ENCODE results near the gene ZNF93. TPM values are rescaled to one million over a fixed set of nuclear protein-coding genes. Genes with fewer than 3 reads are reported as not detected.
"Not testable (repeated sequence)": the region's sequence is repeated elsewhere in the genome, so short reads cannot be mapped to it uniquely, and the experiment has no call there.

ZNF93 gene
- total and polyA plus RNA-seq, 2 donors = 4.6 to 11.0 TPM

DNA sequence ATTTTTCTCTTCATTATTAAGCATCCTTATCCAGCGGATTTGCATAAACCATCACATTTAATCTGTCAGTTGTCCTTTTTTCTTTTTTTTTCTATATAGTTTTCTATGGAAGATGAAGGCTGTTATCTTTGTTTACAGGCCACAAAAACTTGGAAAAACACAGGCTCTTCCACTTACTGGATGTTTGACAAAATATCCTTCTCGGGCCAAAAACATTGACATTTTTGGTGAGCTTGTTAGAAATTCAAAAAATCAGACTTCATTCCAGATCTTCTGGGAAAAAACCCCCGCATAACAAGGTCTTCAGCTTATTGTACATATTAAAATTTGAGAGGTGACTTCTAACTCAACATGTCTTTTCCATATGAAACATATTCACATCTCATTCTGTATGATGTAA lies 13.8 kb downstream of the ZNF93 start:
- WGBS = 97% methylated on average over 3 of the region's 3 CpGs
- no peak for DNase-seq (ENCODE audit: low read depth in 6 of 9, low spot score in 9 of 9)
- H3K4me3 ChIP-seq (ENCODE audit: low read length in 2 of 2) = no peak overlapping the region

DNA sequence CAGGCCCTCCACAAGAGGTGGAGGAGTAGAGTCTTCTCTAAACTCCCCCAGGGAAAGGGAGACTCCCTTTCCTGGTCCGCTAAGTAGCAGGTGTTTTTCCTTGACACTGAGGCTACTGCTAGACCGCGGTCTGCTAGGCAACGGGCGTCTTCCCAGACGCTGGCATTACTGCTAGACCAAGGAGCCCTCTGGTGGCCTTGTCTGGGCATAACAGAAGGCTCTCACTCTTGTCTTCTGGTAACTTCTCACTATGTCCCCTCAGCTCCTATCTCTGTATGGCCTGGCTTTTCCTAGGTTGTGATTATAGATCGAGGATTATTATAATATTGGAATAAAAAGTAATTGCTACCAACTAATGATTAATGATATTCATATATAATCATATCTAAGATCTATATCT lies 29.7 kb downstream of the ZNF93 start:
- not testable (repeated sequence) for H3K27ac ChIP-seq (ENCODE audit: low read depth in 1 of 2, low read length in 1 of 2); H3K4me3 ChIP-seq (ENCODE audit: low read length in 2 of 2); H3K4me1 ChIP-seq (ENCODE audit: control insufficient read depth in 2 of 2, insufficient read depth in 2 of 2, low read length in 2 of 2); DNase-seq (ENCODE audit: low read depth in 6 of 9, low spot score in 9 of 9); H3K27me3 ChIP-seq (ENCODE audit: control insufficient read depth in 2 of 2, insufficient read depth in 1 of 2, low read length in 1 of 2)
- Histone ChIP-seq H3K9me3 (ENCODE audit: control insufficient read depth in 2 of 2, insufficient read depth in 1 of 2, low read length in 1 of 2) (peaks cover 13 to 27% of the 10 kb centered on the region in 2 donors), H3K36me3 (ENCODE audit: control insufficient read depth in 2 of 2, insufficient read depth in 2 of 2, low read length in 1 of 2) (peaks cover 8 to 19% of the 10 kb centered on the region in 2 donors)
- WGBS = 95% methylated on average over 7 of the region's 7 CpGs

More for the DNA sequence above, 13.8 kb downstream of the ZNF93 start:
- no peaks in the 10 kb centered on the region for H3K9me3 ChIP-seq (ENCODE audit: control insufficient read depth in 2 of 2, insufficient read depth in 1 of 2, low read length in 1 of 2)
- H3K27me3 ChIP-seq (ENCODE audit: control insufficient read depth in 2 of 2, insufficient read depth in 1 of 2, low read length in 1 of 2) = no peaks in the 10 kb centered on the region
- no peaks in the 10 kb centered on the region for H3K4me1 ChIP-seq (ENCODE audit: control insufficient read depth in 2 of 2, insufficient read depth in 2 of 2, low read length in 2 of 2)
- no peak overlapping the region for H3K27ac ChIP-seq (ENCODE audit: low read depth in 1 of 2, low read length in 1 of 2)
- peaks cover 3 to 7% of the 10 kb centered on the region in 2 donors for H3K36me3 ChIP-seq (ENCODE audit: control insufficient read depth in 2 of 2, insufficient read depth in 2 of 2, low read length in 1 of 2)

GRCh38 chr19:19933432-19934314 lies 32.9 kb downstream of the ZNF93 start:
- DNase-seq (ENCODE audit: low read depth in 6 of 9, low spot score in 9 of 9); H3K36me3 ChIP-seq (ENCODE audit: control insufficient read depth in 2 of 2, insufficient read depth in 2 of 2, low read length in 1 of 2); H3K4me1 ChIP-seq (ENCODE audit: control insufficient read depth in 2 of 2, insufficient read depth in 2 of 2, low read length in 2 of 2); H3K4me3 ChIP-seq (ENCODE audit: low read length in 2 of 2); H3K27ac ChIP-seq (ENCODE audit: low read depth in 1 of 2, low read length in 1 of 2); H3K27me3 ChIP-seq (ENCODE audit: control insufficient read depth in 2 of 2, insufficient read depth in 1 of 2, low read length in 1 of 2): not testable (repeated sequence)
- peaks cover 10 to 30% of the 10 kb centered on the region in 2 donors for H3K9me3 ChIP-seq (ENCODE audit: control insufficient read depth in 2 of 2, insufficient read depth in 1 of 2, low read length in 1 of 2)
- WGBS = over 99% methylated on average over 3 of the region's 3 CpGs

GRCh38 chr19:19937403-19937802 lies 36.7 kb downstream of the ZNF93 start:
- DNase-seq (ENCODE audit: low read depth in 6 of 9, low spot score in 9 of 9) = no peak
- Histone ChIP-seq H3K27ac (ENCODE audit: low read depth in 1 of 2, low read length in 1 of 2) (no peak overlapping the region), H3K4me1 (ENCODE audit: control insufficient read depth in 2 of 2, insufficient read depth in 2 of 2, low read length in 2 of 2) (no peaks in the 10 kb centered on the region), H3K4me3 (ENCODE audit: low read length in 2 of 2) (no peak overlapping the region), H3K36me3 (ENCODE audit: control insufficient read depth in 2 of 2, insufficient read depth in 2 of 2, low read length in 1 of 2) (peaks cover 2% of the 10 kb centered on the region in 2 donors), H3K9me3 (ENCODE audit: control insufficient read depth in 2 of 2, insufficient read depth in 1 of 2, low read length in 1 of 2) (peaks cover 4 to 20% of the 10 kb centered on the region in 2 donors), H3K27me3 (ENCODE audit: control insufficient read depth in 2 of 2, insufficient read depth in 1 of 2, low read length in 1 of 2) (no peaks in the 10 kb centered on the region)
- WGBS = 97% methylated on average over 2 of the region's 2 CpGs

- Histone ChIP-seq H3K36me3 (ENCODE audit: control insufficient read depth in 2 of 2, insufficient read depth in 2 of 2, low read length in 1 of 2) (peaks cover under 1 to 2% of the 10 kb centered on the region in 2 donors), H3K4me3 (ENCODE audit: low read length in 2 of 2) (no peak overlapping the region), H3K4me1 (ENCODE audit: control insufficient read depth in 2 of 2, insufficient read depth in 2 of 2, low read length in 2 of 2) (no peaks in the 10 kb centered on the region), H3K27ac (ENCODE audit: low read depth in 1 of 2, low read length in 1 of 2) (no peak overlapping the region), H3K27me3 (ENCODE audit: control insufficient read depth in 2 of 2, insufficient read depth in 1 of 2, low read length in 1 of 2) (no peaks in the 10 kb centered on the region), H3K9me3 (ENCODE audit: control insufficient read depth in 2 of 2, insufficient read depth in 1 of 2, low read length in 1 of 2) (peaks cover 4 to 20% of the 10 kb centered on the region in 2 donors)
- DNase-seq (ENCODE audit: low read depth in 6 of 9, low spot score in 9 of 9) = no peak
- WGBS = 29% methylated on average over 2 of the region's 2 CpGs
These were observed 37.7 kb downstream of the ZNF93 start for GRCh38 chr19:19938449-19938848.

- no peak for DNase-seq (ENCODE audit: low read depth in 6 of 9, low spot score in 9 of 9)
- Histone ChIP-seq H3K27ac (ENCODE audit: low read depth in 1 of 2, low read length in 1 of 2) (no peak overlapping the region), H3K4me1 (ENCODE audit: control insufficient read depth in 2 of 2, insufficient read depth in 2 of 2, low read length in 2 of 2) (no peaks in the 10 kb centered on the region), H3K9me3 (ENCODE audit: control insufficient read depth in 2 of 2, insufficient read depth in 1 of 2, low read length in 1 of 2) (peaks cover 1 to 28% of the 10 kb centered on the region in 2 donors), H3K4me3 (ENCODE audit: low read length in 2 of 2) (no peak overlapping the region), H3K27me3 (ENCODE audit: control insufficient read depth in 2 of 2, insufficient read depth in 1 of 2, low read length in 1 of 2) (no peaks in the 10 kb centered on the region), H3K36me3 (ENCODE audit: control insufficient read depth in 2 of 2, insufficient read depth in 2 of 2, low read length in 1 of 2) (no peaks in the 10 kb centered on the region)
- 88% methylated on average over 8 of the region's 8 CpGs for WGBS
These were observed 43.3 kb downstream of the ZNF93 start for GRCh38 chr19:19943848-19944582.

- H3K36me3 ChIP-seq (ENCODE audit: control insufficient read depth in 2 of 2, insufficient read depth in 2 of 2, low read length in 1 of 2) = no peaks in the 10 kb centered on the region
- H3K4me3 ChIP-seq (ENCODE audit: low read length in 2 of 2) = no peak overlapping the region
- no peaks in the 10 kb centered on the region for H3K4me1 ChIP-seq (ENCODE audit: control insufficient read depth in 2 of 2, insufficient read depth in 2 of 2, low read length in 2 of 2)
- 98% methylated on average over 3 of the region's 3 CpGs for WGBS
- no peak overlapping the region for H3K27ac ChIP-seq (ENCODE audit: low read depth in 1 of 2, low read length in 1 of 2)
- no peaks in the 10 kb centered on the region for H3K27me3 ChIP-seq (ENCODE audit: control insufficient read depth in 2 of 2, insufficient read depth in 1 of 2, low read length in 1 of 2)
- DNase-seq (ENCODE audit: low read depth in 6 of 9, low spot score in 9 of 9) = no peak
- peaks cover 1 to 34% of the 10 kb centered on the region in 2 donors for H3K9me3 ChIP-seq (ENCODE audit: control insufficient read depth in 2 of 2, insufficient read depth in 1 of 2, low read length in 1 of 2)
These were observed 43.8 kb downstream of the ZNF93 start for GRCh38 chr19:19944583-19944880.

GRCh38 chr19:19946226-19946625 lies 45.5 kb downstream of the ZNF93 start:
- H3K4me1 ChIP-seq (ENCODE audit: control insufficient read depth in 2 of 2, insufficient read depth in 2 of 2, low read length in 2 of 2) = no peaks in the 10 kb centered on the region
- no peaks in the 10 kb centered on the region for H3K27me3 ChIP-seq (ENCODE audit: control insufficient read depth in 2 of 2, insufficient read depth in 1 of 2, low read length in 1 of 2)
- 95% methylated on average over 4 of the region's 4 CpGs for WGBS
- no peak for DNase-seq (ENCODE audit: low read depth in 6 of 9, low spot score in 9 of 9)
- no peaks in the 10 kb centered on the region for H3K36me3 ChIP-seq (ENCODE audit: control insufficient read depth in 2 of 2, insufficient read depth in 2 of 2, low read length in 1 of 2)
- H3K27ac ChIP-seq (ENCODE audit: low read depth in 1 of 2, low read length in 1 of 2) = no peak overlapping the region
- H3K9me3 ChIP-seq (ENCODE audit: control insufficient read depth in 2 of 2, insufficient read depth in 1 of 2, low read length in 1 of 2) = peaks cover 4 to 45% of the 10 kb centered on the region in 2 donors
- H3K4me3 ChIP-seq (ENCODE audit: low read length in 2 of 2) = no peak overlapping the region

DNA sequence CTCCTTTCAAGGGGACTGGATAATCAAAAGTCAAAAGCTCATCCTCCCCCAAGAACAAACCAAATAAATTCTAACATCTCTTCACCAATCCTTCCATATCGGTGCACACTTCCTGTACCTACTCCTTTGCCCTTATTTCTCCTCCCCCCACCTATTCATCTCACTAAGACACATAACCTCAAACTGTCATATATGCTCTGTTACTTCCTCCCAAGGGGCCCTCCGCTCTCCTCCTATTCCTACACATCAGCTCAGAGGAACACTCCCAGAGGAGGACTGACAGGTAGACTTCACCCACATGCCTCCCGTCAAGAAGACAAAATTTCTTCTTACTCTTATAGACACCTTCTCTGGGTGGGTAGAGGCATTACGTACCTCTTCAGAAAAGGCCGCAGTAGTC lies 48.1 kb downstream of the ZNF93 start:
- peaks cover 4 to 47% of the 10 kb centered on the region in 2 donors for H3K9me3 ChIP-seq (ENCODE audit: control insufficient read depth in 2 of 2, insufficient read depth in 1 of 2, low read length in 1 of 2)

More for the DNA sequence above, 48.1 kb downstream of the ZNF93 start:
- Histone ChIP-seq H3K27me3 (ENCODE audit: control insufficient read depth in 2 of 2, insufficient read depth in 1 of 2, low read length in 1 of 2) (no peaks in the 10 kb centered on the region), H3K36me3 (ENCODE audit: control insufficient read depth in 2 of 2, insufficient read depth in 2 of 2, low read length in 1 of 2) (no peaks in the 10 kb centered on the region), H3K4me3 (ENCODE audit: low read length in 2 of 2) (no peak overlapping the region), H3K27ac (ENCODE audit: low read depth in 1 of 2, low read length in 1 of 2) (no peak overlapping the region), H3K4me1 (ENCODE audit: control insufficient read depth in 2 of 2, insufficient read depth in 2 of 2, low read length in 2 of 2) (no peaks in the 10 kb centered on the region)
- whole genome bisulfite sequencing = 89% methylated on average over 5 of the region's 5 CpGs
- DNase-seq (ENCODE audit: low read depth in 6 of 9, low spot score in 9 of 9) = no peak
